PC-3 (cell line): ENCODE data around the gene TFDP1. TPM values are rescaled to one million over a fixed set of nuclear protein-coding genes. Genes with fewer than 3 reads are reported as not detected.

Experiments
- ATAC-seq: fragments of 200-7000 bp; cut with Tn5 transposase; 2 replicates; pipeline ENCODE4 v1.9.1; 2020; ENCODE audit warnings: mild to moderate bottlenecking, moderate library complexity
- BruUV-seq: library from RNA; stranded (reverse); fragments of 400-500 nt; replicated peaks from 2 replicates; lab custom pipeline; 2021; lab: Mats Ljungman, UMichigan
- CTCF ChIA-PET: fragments of 300-600 bp; sonication (Branson Sonifier 250); formaldehyde crosslinking; loops from one replicate; lab custom pipeline; 2022; ENCODE audit warnings: antibody characterized with exemption; lab: Charles Lee
- POLR2A ChIA-PET: fragments of 300-600 bp; sonication (Branson Sonifier 250); formaldehyde crosslinking; loops from one replicate; lab custom pipeline; 2022; ENCODE audit warnings: antibody characterized with exemption; ENCODE audit not compliant: unreplicated experiment; lab: Charles Lee
- DNase-seq: peaks from one replicate; pipeline ENCODE4 v3.0.0-alpha.2; 2015
- H2AFZ ChIP-seq: fragments of 300-600 bp; sonication (generic); 2 replicates; pipeline ENCODE4 v1.6.0; 2016; ENCODE audit warnings: antibody characterized with exemption, low read length
- H3F3A ChIP-seq: fragments of 300-600 bp; sonication (generic); one replicate; pipeline ENCODE4 v1.6.0; 2017; ENCODE audit warnings: antibody characterized with exemption, low read length, control low read depth, mild to moderate bottlenecking; ENCODE audit not compliant: unreplicated experiment
- H3K27ac ChIP-seq: fragments of 300-600 bp; sonication (generic); 2 replicates; pipeline ENCODE4 v1.5.1; 2016; ENCODE audit warnings: mild to moderate bottlenecking, low read length
- H3K27me3 ChIP-seq: fragments of 300-600 bp; sonication (generic); 2 replicates; pipeline ENCODE4 v1.6.1; 2016; ENCODE audit warnings: low read length, mixed read lengths
- H3K36me3 ChIP-seq: fragments of 300-600 bp; sonication (generic); 2 replicates; pipeline ENCODE4 v1.6.1; 2016; ENCODE audit warnings: low read depth, mixed run types, low read length, mixed read lengths
- H3K4me1 ChIP-seq: fragments of 300-600 bp; sonication (generic); 2 replicates; pipeline ENCODE4 v1.5.1; 2016; ENCODE audit warnings: low read length; ENCODE audit not compliant: insufficient read depth
- H3K4me2 ChIP-seq: fragments of 300-600 bp; sonication (generic); 2 replicates; pipeline ENCODE4 v1.6.0; 2016; ENCODE audit warnings: low read length
- H3K4me3 ChIP-seq: fragments of 300-600 bp; sonication (generic); 2 replicates; pipeline ENCODE4 v1.5.1; 2016; ENCODE audit warnings: mild to moderate bottlenecking, low read length, mixed read lengths
- H3K79me2 ChIP-seq: fragments of 300-600 bp; sonication (generic); 2 replicates; pipeline ENCODE4 v1.6.1; 2017; ENCODE audit warnings: low read length, mixed read lengths
- H3K9ac ChIP-seq: fragments of 300-600 bp; sonication (generic); 2 replicates; pipeline ENCODE4 v1.6.0; 2016; ENCODE audit warnings: mild to moderate bottlenecking, low read length
- H3K9me2 ChIP-seq: fragments of 300-600 bp; sonication (generic); replicated peaks from 2 replicates; pipeline ENCODE4 v1.6.1; 2016; ENCODE audit warnings: mixed run types, low read length, mixed read lengths
- H3K9me3 ChIP-seq: fragments of 300-600 bp; sonication (generic); 2 replicates; pipeline ENCODE4 v1.6.1; 2016; ENCODE audit warnings: low read length, mixed read lengths
- H4K20me1 ChIP-seq: fragments of 300-600 bp; sonication (generic); 2 replicates; pipeline ENCODE4 v1.6.1; 2016; ENCODE audit warnings: low read length, mixed read lengths
- EZH2 ChIP-seq: fragments of 300-600 bp; sonication (generic); IDR thresholded peaks from one replicate; pipeline ENCODE4 v1.6.1; 2017; ENCODE audit warnings: antibody characterized with exemption, mild to moderate bottlenecking, low read length; ENCODE audit not compliant: unreplicated experiment
- EZH2phosphoT487 ChIP-seq: fragments of 300-600 bp; sonication (generic); IDR thresholded peaks from 2 replicates; pipeline ENCODE4 v1.6.1; 2018; ENCODE audit warnings: mild to moderate bottlenecking, antibody characterized with exemption, low read length, borderline replicate concordance
- intact Hi-C: fragments of 100-400 bp; cut with micrococcal nuclease; formaldehyde crosslinking; loops from 2 replicates; pipeline ENCODE4 v1.9.0; 2023
- total RNA-seq: library from RNA; depleted of rRNA; stranded (reverse); fragments of >200 nt; gene quantifications from 2 replicates; pipeline ENCODE4 v1.2.3, GENCODE V29; 2014
- TF ChIP-seq, protein P1 (sequence below): fragments of 300-600 bp; sonication (generic); conservative IDR thresholded peaks from 2 replicates; pipeline ENCODE4 v1.5.1; 2017; ENCODE audit warnings: antibody characterized with exemption, low read depth, mild to moderate bottlenecking, low read length

The TFDP1 gene
- total RNA-seq, 1 experiment from 2014 or later = 89.5 TPM

- Histone ChIP-seq H3K9me2 (no peaks in the 10 kb centered on the region), H3K27ac (no peak overlapping the region), H3K36me3 (no peaks in the 10 kb centered on the region; the same call in 1 of the 2 replicates), H3K9me3 (no peaks in the 10 kb centered on the region), H3F3A (no peaks in the 10 kb centered on the region), H3K9ac (no peak overlapping the region), H3K4me3 (no peak overlapping the region), H3K4me2 (no peak overlapping the region), H3K27me3 (no peaks in the 10 kb centered on the region), H3K4me1 (no peaks in the 10 kb centered on the region), H3K79me2 (peaks cover 76% of the 10 kb centered on the region), H4K20me1 (no peaks in the 10 kb centered on the region), H2AFZ (no peak overlapping the region)
- CTCF ChIA-PET = no interaction called here
- no TSS peak for BruUV-seq
- no peak for DNase-seq
- POLR2A ChIA-PET = no interaction called here
- intact Hi-C loops = no loop called here
- no peak; the same call in 1 of the 2 replicates for ATAC-seq
- TF ChIP-seq EZH2 = no peak
- TF ChIP-seq, protein P1, sequence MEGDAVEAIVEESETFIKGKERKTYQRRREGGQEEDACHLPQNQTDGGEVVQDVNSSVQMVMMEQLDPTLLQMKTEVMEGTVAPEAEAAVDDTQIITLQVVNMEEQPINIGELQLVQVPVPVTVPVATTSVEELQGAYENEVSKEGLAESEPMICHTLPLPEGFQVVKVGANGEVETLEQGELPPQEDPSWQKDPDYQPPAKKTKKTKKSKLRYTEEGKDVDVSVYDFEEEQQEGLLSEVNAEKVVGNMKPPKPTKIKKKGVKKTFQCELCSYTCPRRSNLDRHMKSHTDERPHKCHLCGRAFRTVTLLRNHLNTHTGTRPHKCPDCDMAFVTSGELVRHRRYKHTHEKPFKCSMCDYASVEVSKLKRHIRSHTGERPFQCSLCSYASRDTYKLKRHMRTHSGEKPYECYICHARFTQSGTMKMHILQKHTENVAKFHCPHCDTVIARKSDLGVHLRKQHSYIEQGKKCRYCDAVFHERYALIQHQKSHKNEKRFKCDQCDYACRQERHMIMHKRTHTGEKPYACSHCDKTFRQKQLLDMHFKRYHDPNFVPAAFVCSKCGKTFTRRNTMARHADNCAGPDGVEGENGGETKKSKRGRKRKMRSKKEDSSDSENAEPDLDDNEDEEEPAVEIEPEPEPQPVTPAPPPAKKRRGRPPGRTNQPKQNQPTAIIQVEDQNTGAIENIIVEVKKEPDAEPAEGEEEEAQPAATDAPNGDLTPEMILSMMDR = no peak
- TF ChIP-seq EZH2phosphoT487 = no peak
Observed at GRCh38 chr13:113616991-113617749, 32.6 kb downstream of the TFDP1 start.

DNA sequence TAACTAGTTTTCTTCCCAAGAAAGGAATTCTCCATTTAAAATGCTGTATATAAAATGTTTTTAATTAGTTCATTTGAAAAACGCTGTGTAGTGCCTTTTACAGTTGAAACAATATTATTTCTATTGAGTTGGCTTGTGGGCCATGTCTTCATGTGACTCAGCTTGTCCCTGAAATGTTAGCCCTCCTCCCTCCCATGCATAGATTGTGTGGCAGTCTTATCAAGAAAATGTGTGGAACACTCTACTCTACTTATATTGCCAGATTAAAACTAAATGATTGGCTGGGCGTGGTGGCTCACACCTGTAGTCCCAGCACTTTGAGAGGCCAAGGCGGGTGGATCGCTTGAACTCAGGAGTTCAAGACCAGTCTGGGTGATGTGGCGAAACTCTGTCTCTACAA lies 33.4 kb downstream of the TFDP1 start:
- TF ChIP-seq, protein P1 = no peak
- TF ChIP-seq EZH2 (no peak), EZH2phosphoT487 (no peak)
- H3K4me3 ChIP-seq = no peak overlapping the region
- H3F3A ChIP-seq = no peaks in the 10 kb centered on the region
- peaks cover 7% of the 10 kb centered on the region; the same call in 1 of the 2 replicates for H3K36me3 ChIP-seq
- H3K27me3 ChIP-seq = no peaks in the 10 kb centered on the region
- DNase-seq (no peak), ATAC-seq (no peak)
- no peak overlapping the region for H3K27ac ChIP-seq
- H3K9me2 ChIP-seq = no peaks in the 10 kb centered on the region
- no peaks in the 10 kb centered on the region for H3K4me1 ChIP-seq
- H3K4me2 ChIP-seq = no peak overlapping the region
- H2AFZ ChIP-seq = no peak overlapping the region
- ChIA-PET POLR2A (no interaction called here), CTCF (no interaction called here)
- H3K79me2 ChIP-seq = peaks cover 70% of the 10 kb centered on the region
- no peaks in the 10 kb centered on the region for H4K20me1 ChIP-seq
- no TSS peak for BruUV-seq
- H3K9me3 ChIP-seq = no peaks in the 10 kb centered on the region
- intact Hi-C loops = no loop called here
- no peak overlapping the region for H3K9ac ChIP-seq

GRCh38 chr13:113618455-113618854 lies 33.9 kb downstream of the TFDP1 start:
- Histone ChIP-seq H3K4me2 (no peak overlapping the region), H3K4me1 (no peaks in the 10 kb centered on the region), H2AFZ (no peak overlapping the region), H4K20me1 (no peaks in the 10 kb centered on the region), H3K4me3 (no peak overlapping the region), H3K27me3 (no peaks in the 10 kb centered on the region), H3K9me3 (no peaks in the 10 kb centered on the region), H3K9ac (no peak overlapping the region), H3F3A (no peaks in the 10 kb centered on the region), H3K9me2 (no peaks in the 10 kb centered on the region), H3K79me2 (peaks cover 67% of the 10 kb centered on the region), H3K27ac (no peak overlapping the region), H3K36me3 (peaks cover 12% of the 10 kb centered on the region; the same call in 1 of the 2 replicates)
- intact Hi-C loops = no loop called here
- no TSS peak for BruUV-seq
- CTCF ChIA-PET = no interaction called here
- TF ChIP-seq EZH2 = no peak
- TF ChIP-seq, protein P1 = no peak
- no peak for TF ChIP-seq EZH2phosphoT487
- POLR2A ChIA-PET = no interaction called here
- DNase-seq (no peak), ATAC-seq (no peak)
